Tibial nerve (tissue), 4 donors: Measurements from ENCODE around the gene MYO1D. TPM values are rescaled to one million over a fixed set of nuclear protein-coding genes. Genes with fewer than 3 reads are reported as not detected.

Experiments
- DNase-seq, 2 donors: peaks; one replicate each; pipeline ENCODE4 v3.0.0-alpha.2; 2019; ENCODE audit warnings: low spot score in 2 of 2
- H3K27ac ChIP-seq, 4 donors: fragments of 200-600 bp; sonication (generic) in 3 of 4; one replicate each; pipeline ENCODE4 v1.5.1; 2017 to 2019; ENCODE audit warnings: mild to moderate bottlenecking in 1 of 4
- H3K27me3 ChIP-seq, 2 donors: fragments of 200-600 bp; sonication (generic) in 1 of 2; one replicate each; pipeline versions ENCODE4 v1.5.1 to v1.6.0; 2017 to 2019
- H3K36me3 ChIP-seq, 3 donors: fragments of 200-600 bp; sonication (generic); one replicate each; pipeline ENCODE4 v1.5.1; 2018 to 2019
- H3K4me1 ChIP-seq, 4 donors: fragments of 200-600 bp; sonication (generic) in 3 of 4; one replicate each; pipeline ENCODE4 v1.5.1; 2017 to 2019
- H3K4me3 ChIP-seq, 4 donors: fragments of 200-600 bp; sonication (generic) in 3 of 4; one replicate each; pipeline ENCODE4 v1.5.1; 2017 to 2019; ENCODE audit warnings: mild to moderate bottlenecking in 1 of 4, moderate library complexity in 1 of 4
- H3K9me3 ChIP-seq, 4 donors: fragments of 200-600 bp; sonication (generic) in 3 of 4; one replicate each; pipeline ENCODE4 v1.5.1; 2017 to 2019
- CTCF ChIP-seq, 5 experiments: fragments of 200-600 bp in 3 of 5; fragments of 450-650 bp in 2 of 5; sonication (generic) in 3 of 5; IDR thresholded peaks; one replicate each; pipeline ENCODE4 v1.5.1; 2016 to 2019; ENCODE audit warnings: antibody characterized with exemption in 5 of 5, mild to moderate bottlenecking in 3 of 5, moderate library complexity in 2 of 5
- EP300 ChIP-seq, 2 donors: sonication (generic); formaldehyde crosslinking; IDR thresholded peaks; one replicate each; pipeline ENCODE4 v1.6.1; 2017; ENCODE audit warnings: antibody characterized with exemption in 2 of 2, mild to moderate bottlenecking in 1 of 2
- POLR2A ChIP-seq, 2 donors: fragments of 450-650 bp; IDR thresholded peaks; one replicate each; pipeline ENCODE4 v1.6.1; 2017; ENCODE audit warnings: antibody characterized with exemption in 2 of 2, mild to moderate bottlenecking in 2 of 2, moderate library complexity in 2 of 2
- WGBS, 2 donors: methylation state at CpG; one replicate each; pipeline ENCODE4 v1.1.5; 2018; 5-methylcytosine and 5-hydroxymethylcytosine counted together
- total RNA-seq, 4 donors: library from RNA; depleted of rRNA; stranded (reverse); fragments of >200 nt; gene quantifications; one replicate each; pipeline ENCODE4 v1.1.0, GENCODE V29; 2016

MYO1D gene
- total RNA-seq, 4 donors from 2014 or later, result 28.5 to 49.6 (median 42.4) TPM

DNA sequence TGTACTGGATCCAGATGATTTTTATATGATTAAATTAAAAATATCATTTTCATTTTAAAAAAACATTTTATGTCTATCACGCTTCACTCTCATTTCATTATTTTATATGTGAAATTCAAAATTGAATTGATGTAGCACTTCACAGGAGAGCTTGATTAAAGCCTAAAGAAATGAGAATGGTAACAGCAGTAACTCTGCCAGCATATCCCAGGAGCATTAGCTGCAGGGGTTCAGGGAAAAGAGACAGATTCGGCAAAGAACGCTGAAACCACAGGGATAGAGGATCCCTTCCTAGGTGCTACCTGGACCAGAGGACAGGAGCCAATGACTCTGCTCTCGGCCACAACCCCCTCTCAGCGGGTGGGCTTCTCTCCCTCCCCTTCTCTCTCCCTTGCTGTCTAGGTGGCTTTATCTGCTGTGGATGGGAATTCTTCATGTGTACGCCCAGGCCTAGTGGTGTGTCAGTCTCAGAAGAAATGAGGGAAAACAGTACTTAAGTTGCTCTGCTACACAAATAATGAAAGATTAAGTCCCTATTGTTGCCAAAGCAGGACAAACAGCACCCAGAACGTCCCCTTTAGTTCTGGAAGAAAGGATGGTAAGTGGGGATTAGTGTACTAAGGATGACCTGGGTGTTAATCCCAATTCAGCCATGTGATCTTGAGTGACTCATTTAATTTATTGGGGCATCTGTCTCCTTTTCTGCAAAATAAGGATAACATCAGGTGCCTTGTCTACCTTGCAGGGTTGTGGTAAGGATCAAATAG, 266.9 kb downstream of the MYO1D start:
- 79 to 83% methylated on average over 7 of the region's 7 CpGs for WGBS, 2 donors
- Histone ChIP-seq H3K27ac (no peak overlapping the region), H3K9me3 (no peaks in the 10 kb centered on the region), H3K27me3 (no peaks in the 10 kb centered on the region), H3K4me3 (no peak overlapping the region), H3K4me1 (no peaks in the 10 kb centered on the region), H3K36me3 (no peaks in the 10 kb centered on the region)
- DNase-seq, result no peak
- TF ChIP-seq EP300 (IDR thresholded peaks at IDR 0.05), result no peak
- no peak for TF ChIP-seq POLR2A (IDR thresholded peaks at IDR 0.05)
- TF ChIP-seq CTCF (IDR thresholded peaks at IDR 0.05), result no peak

GRCh38 chr17:32609085-32609484, 267.8 kb downstream of the MYO1D start:
- Histone ChIP-seq H3K4me1 (no peaks in the 10 kb centered on the region), H3K9me3 (no peaks in the 10 kb centered on the region), H3K27ac (no peak overlapping the region), H3K27me3 (no peaks in the 10 kb centered on the region), H3K4me3 (no peak overlapping the region), H3K36me3 (no peaks in the 10 kb centered on the region)
- peak in 2 of 5 experiments; percentile 9 to 45 for TF ChIP-seq CTCF (IDR thresholded peaks at IDR 0.05)
- TF ChIP-seq EP300 (IDR thresholded peaks at IDR 0.05), result no peak
- WGBS, 2 donors, result 70% methylated on average over 7 of the region's 7 CpGs
- peak in 1 of 2 donors; percentile 8 for DNase-seq

DNA sequence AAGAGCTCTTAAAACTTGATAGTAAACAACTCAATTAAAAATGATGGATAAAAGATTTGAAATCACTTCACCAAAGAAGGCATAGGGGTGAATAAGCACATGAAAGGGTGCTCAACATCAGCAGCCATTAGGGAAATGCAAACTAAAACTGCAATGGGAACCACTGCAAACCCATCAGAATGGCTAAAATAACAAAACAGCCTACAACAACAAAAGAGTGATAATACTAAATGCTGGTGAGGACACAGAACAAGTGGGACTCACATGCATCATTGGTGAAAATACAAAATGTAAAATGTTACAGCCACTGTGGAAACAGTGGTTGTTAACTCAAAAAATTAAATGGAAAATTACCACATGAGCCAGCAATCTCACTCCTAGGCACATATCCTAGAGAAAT, 268.7 kb downstream of the MYO1D start:
- no peaks in the 10 kb centered on the region for H3K36me3 ChIP-seq
- no peak for DNase-seq
- no peaks in the 10 kb centered on the region for H3K4me1 ChIP-seq
- TF ChIP-seq POLR2A (IDR thresholded peaks at IDR 0.05) (no peak), CTCF (IDR thresholded peaks at IDR 0.05) (no peak), EP300 (IDR thresholded peaks at IDR 0.05) (no peak)
- H3K27ac ChIP-seq, result no peak overlapping the region
- H3K27me3 ChIP-seq, result no peaks in the 10 kb centered on the region
- H3K4me3 ChIP-seq, result no peak overlapping the region
- H3K9me3 ChIP-seq, result no peaks in the 10 kb centered on the region

GRCh38 chr17:32604966-32605365, 272.0 kb downstream of the MYO1D start:
- WGBS, 2 donors, result 56 to 61% methylated on average over 4 of the region's 4 CpGs
- Histone ChIP-seq H3K27me3 (no peaks in the 10 kb centered on the region), H3K27ac (no peak overlapping the region), H3K9me3 (no peaks in the 10 kb centered on the region), H3K36me3 (peaks cover 0 to 5% (median 0%) of the 10 kb centered on the region in 3 donors), H3K4me3 (no peak overlapping the region), H3K4me1 (no peaks in the 10 kb centered on the region)
- DNase-seq, result no peak
- TF ChIP-seq EP300 (IDR thresholded peaks at IDR 0.05) (no peak), POLR2A (IDR thresholded peaks at IDR 0.05) (no peak), CTCF (IDR thresholded peaks at IDR 0.05) (no peak)

DNA sequence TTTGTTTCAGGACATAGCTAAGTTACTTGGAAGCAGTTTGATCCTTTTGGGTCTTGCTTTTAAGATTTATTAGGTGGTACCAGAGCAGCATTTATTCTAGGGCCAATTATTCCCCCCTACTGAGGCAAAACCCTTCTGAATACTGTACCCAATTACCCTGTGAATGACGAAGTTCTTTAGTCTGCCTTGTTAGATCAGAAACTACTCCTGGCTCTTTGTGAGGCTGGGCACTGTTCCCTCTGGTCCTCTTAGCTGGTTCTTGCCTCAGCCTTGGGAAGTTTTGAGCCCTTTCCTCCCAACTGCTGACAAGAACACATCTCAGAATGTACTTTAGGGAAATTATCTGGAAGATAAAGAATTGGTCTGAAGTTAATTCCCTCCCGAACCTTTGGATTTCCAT, 274.5 kb downstream of the MYO1D start:
- Histone ChIP-seq H3K27me3 (no peaks in the 10 kb centered on the region), H3K4me3 (no peak overlapping the region), H3K36me3 (peaks cover 0 to 10% (median 0%) of the 10 kb centered on the region in 3 donors), H3K9me3 (no peaks in the 10 kb centered on the region), H3K4me1 (no peaks in the 10 kb centered on the region), H3K27ac (no peak overlapping the region)
- DNase-seq, result no peak
- 80 to 89% methylated on average over 2 of the region's 2 CpGs for WGBS, 2 donors
- TF ChIP-seq EP300 (IDR thresholded peaks at IDR 0.05), result no peak
- TF ChIP-seq CTCF (IDR thresholded peaks at IDR 0.05), result no peak
- no peak for TF ChIP-seq POLR2A (IDR thresholded peaks at IDR 0.05)
